Tibial nerve (tissue), 3 donors: Measurements from ENCODE around the gene CAP2.
"Not testable (repeated sequence)": the region's sequence is repeated elsewhere in the genome, so short reads cannot be mapped to it uniquely, and the experiment has no call there.

Source experiments
- POLR2A ChIP-seq, 2 donors: fragments of 450-650 bp; IDR thresholded peaks; one replicate each; pipeline ENCODE4 v1.6.1; 2017; ENCODE audit warnings: antibody characterized with exemption in 2 of 2, mild to moderate bottlenecking in 2 of 2, moderate library complexity in 2 of 2
- TF ChIP-seq, protein P1 (sequence below), 5 experiments: fragments of 200-600 bp in 3 of 5; fragments of 450-650 bp in 2 of 5; sonication (generic) in 3 of 5; IDR thresholded peaks; one replicate each; pipeline ENCODE4 v1.5.1; 2016 to 2019; ENCODE audit warnings: antibody characterized with exemption in 5 of 5, mild to moderate bottlenecking in 3 of 5, moderate library complexity in 2 of 5

- TF ChIP-seq, protein P1, sequence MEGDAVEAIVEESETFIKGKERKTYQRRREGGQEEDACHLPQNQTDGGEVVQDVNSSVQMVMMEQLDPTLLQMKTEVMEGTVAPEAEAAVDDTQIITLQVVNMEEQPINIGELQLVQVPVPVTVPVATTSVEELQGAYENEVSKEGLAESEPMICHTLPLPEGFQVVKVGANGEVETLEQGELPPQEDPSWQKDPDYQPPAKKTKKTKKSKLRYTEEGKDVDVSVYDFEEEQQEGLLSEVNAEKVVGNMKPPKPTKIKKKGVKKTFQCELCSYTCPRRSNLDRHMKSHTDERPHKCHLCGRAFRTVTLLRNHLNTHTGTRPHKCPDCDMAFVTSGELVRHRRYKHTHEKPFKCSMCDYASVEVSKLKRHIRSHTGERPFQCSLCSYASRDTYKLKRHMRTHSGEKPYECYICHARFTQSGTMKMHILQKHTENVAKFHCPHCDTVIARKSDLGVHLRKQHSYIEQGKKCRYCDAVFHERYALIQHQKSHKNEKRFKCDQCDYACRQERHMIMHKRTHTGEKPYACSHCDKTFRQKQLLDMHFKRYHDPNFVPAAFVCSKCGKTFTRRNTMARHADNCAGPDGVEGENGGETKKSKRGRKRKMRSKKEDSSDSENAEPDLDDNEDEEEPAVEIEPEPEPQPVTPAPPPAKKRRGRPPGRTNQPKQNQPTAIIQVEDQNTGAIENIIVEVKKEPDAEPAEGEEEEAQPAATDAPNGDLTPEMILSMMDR (IDR thresholded peaks at IDR 0.05) = not testable (repeated sequence)
- not testable (repeated sequence) for TF ChIP-seq POLR2A (IDR thresholded peaks at IDR 0.05)
Observed at GRCh38 chr6:17545681-17546080, 152.3 kb downstream of the CAP2 start.
